C4-2B (cell line): ENCODE measurements around the gene OR10J5.

Experiments used
- ZFX ChIP-seq: fragments of 450-650 bp; IDR thresholded peaks from 2 replicates; pipeline ENCODE4 v1.6.1; 2017
- TF ChIP-seq, protein P1 (sequence below): fragments of 450-650 bp; conservative IDR thresholded peaks from 2 replicates; pipeline ENCODE4 v1.5.1; 2017; ENCODE audit warnings: mild to moderate bottlenecking

DNA sequence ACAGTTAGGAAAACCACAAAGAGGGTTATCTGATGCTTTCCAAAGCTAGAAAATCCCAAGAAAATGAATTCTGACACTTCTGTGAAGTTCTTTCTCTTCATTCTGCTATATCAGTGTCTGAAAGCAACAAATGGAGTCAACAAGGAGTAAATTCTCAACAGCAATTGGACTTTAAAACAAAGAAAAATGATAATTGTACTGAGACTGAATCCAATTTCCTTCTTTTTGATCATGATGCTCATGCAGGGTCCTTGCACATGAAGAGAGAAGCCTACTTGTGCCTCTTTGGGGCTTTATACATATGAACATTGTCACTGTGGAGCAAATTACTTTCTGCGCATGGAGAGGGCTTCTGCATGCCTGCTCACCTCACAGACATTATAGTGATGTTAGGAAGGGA lies at the start of gene OR10J5:
- TF ChIP-seq, protein P1, sequence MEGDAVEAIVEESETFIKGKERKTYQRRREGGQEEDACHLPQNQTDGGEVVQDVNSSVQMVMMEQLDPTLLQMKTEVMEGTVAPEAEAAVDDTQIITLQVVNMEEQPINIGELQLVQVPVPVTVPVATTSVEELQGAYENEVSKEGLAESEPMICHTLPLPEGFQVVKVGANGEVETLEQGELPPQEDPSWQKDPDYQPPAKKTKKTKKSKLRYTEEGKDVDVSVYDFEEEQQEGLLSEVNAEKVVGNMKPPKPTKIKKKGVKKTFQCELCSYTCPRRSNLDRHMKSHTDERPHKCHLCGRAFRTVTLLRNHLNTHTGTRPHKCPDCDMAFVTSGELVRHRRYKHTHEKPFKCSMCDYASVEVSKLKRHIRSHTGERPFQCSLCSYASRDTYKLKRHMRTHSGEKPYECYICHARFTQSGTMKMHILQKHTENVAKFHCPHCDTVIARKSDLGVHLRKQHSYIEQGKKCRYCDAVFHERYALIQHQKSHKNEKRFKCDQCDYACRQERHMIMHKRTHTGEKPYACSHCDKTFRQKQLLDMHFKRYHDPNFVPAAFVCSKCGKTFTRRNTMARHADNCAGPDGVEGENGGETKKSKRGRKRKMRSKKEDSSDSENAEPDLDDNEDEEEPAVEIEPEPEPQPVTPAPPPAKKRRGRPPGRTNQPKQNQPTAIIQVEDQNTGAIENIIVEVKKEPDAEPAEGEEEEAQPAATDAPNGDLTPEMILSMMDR: no peak
- no peak for TF ChIP-seq ZFX
